ENCODE data around the gene AOC1. TPM values are rescaled to one million over a fixed set of nuclear protein-coding genes. Genes with fewer than 3 reads are reported as not detected.
"Not testable (repeated sequence)": the region's sequence is repeated elsewhere in the genome, so short reads cannot be mapped to it uniquely, and the experiment has no call there.

The AOC1 gene
- total and polyA plus RNA-seq, 2 of the 13 experiments (the other 11 are each of a cell fraction or from before 2014, with no cell fraction given), result not detected

- TF ChIP-seq DR1 (CRISPR knock-in tag; IDR thresholded peaks at IDR 0.05), result peak; percentile 66; the same call in 1 of the 2 replicates
- TF ChIP-seq ISL2 (CRISPR knock-in tag; IDR thresholded peaks at IDR 0.05), result peak; percentile 61; the same call in 1 of the 2 replicates
- TF ChIP-seq ZNF292 (CRISPR knock-in tag; IDR thresholded peaks at IDR 0.05; ENCODE audit: borderline replicate concordance, low read depth), result peak; percentile 99
- peak; percentile 19; the same call in 1 of the 2 replicates for TF ChIP-seq MIER3 (CRISPR knock-in tag; IDR thresholded peaks at IDR 0.05; ENCODE audit: borderline replicate concordance)
- peak; percentile 64 for TF ChIP-seq YEATS4 (CRISPR knock-in tag; IDR thresholded peaks at IDR 0.05; ENCODE audit: borderline replicate concordance)
- TF ChIP-seq PAXIP1 (CRISPR knock-in tag; conservative IDR thresholded peaks at IDR 0.05), result peak; percentile 95
- peak; percentile 37 for TF ChIP-seq ASH2L (IDR thresholded peaks at IDR 0.05; ENCODE audit: insufficient read length, low read depth, low read length)
- TF ChIP-seq SPEN (CRISPR knock-in tag; IDR thresholded peaks at IDR 0.05; ENCODE audit: low read depth), result peak; percentile 72
- not testable (repeated sequence) for TF ChIP-seq SOX6, NR2F6 (IDR thresholded peaks at IDR 0.05)
- TF ChIP-seq SOX6 (CRISPR knock-in tag; IDR thresholded peaks at IDR 0.05), result peak; percentile 87
- peak; percentile 42; the same call in 1 of the 2 replicates for TF ChIP-seq TFDP1 (CRISPR knock-in tag; IDR thresholded peaks at IDR 0.05; ENCODE audit: borderline replicate concordance)
- 0 out of 2 replicates have a peak, but pooled peaks have one; percentile 23 for TF ChIP-seq ZKSCAN5 (CRISPR knock-in tag; IDR thresholded peaks at IDR 0.05)
- peak; percentile 67; the same call in 1 of the 2 replicates for TF ChIP-seq KDM3A (CRISPR knock-in tag; IDR thresholded peaks at IDR 0.05; ENCODE audit: low read depth)
- TF ChIP-seq SALL2 (CRISPR knock-in tag; IDR thresholded peaks at IDR 0.05), result peak; percentile 28; the same call in 1 of the 2 replicates
- peak; percentile 40 for TF ChIP-seq NR2F6 (CRISPR knock-in tag; IDR thresholded peaks at IDR 0.05)
- peak; percentile 70 for TF ChIP-seq MED1 (CRISPR knock-in tag; IDR thresholded peaks at IDR 0.05)
- 0 out of 2 replicates have a peak, but pooled peaks have one; percentile 19 for TF ChIP-seq ATF3 (CRISPR knock-in tag; IDR thresholded peaks at IDR 0.05)
- TF ChIP-seq ZNF687 (CRISPR knock-in tag; IDR thresholded peaks at IDR 0.05), result peak; percentile 82
- peak; percentile 80 for TF ChIP-seq ZFX (CRISPR knock-in tag; IDR thresholded peaks at IDR 0.05; ENCODE audit: low read depth)
- TF ChIP-seq HIVEP1 (CRISPR knock-in tag; IDR thresholded peaks at IDR 0.05), result peak; percentile 71; the same call in 1 of the 2 replicates
Observed at GRCh38 chr7:150807616-150808438, 44.5 kb upstream of the AOC1 start (continued).

All from HepG2 (cell line).